ENCODE measurements around the gene DENND1A. TPM values are rescaled to one million over a fixed set of nuclear protein-coding genes. Genes with fewer than 3 reads are reported as not detected.

Gene DENND1A
- total and polyA plus RNA-seq, 7 donors = 12.8 to 33.2 (median 19.2) TPM

- Histone ChIP-seq H3K4me1 (no peaks in the 10 kb centered on the region), H3K4me3 (no peak overlapping the region), H3K27me3 (no peaks in the 10 kb centered on the region), H3K9me3 (no peaks in the 10 kb centered on the region), H3K27ac (no peak overlapping the region), H3K36me3 (no peaks in the 10 kb centered on the region)
- TF ChIP-seq POLR2AphosphoS5 (IDR thresholded peaks at IDR 0.05) (no peak), EP300 (IDR thresholded peaks at IDR 0.05) (no peak), POLR2A (IDR thresholded peaks at IDR 0.05) (no peak), CTCF (IDR thresholded peaks at IDR 0.05) (no peak)
- intact Hi-C loops (cut with DNase I) = no loop called here
- WGBS, 2 donors = 90 to 94% methylated on average over 4 of the region's 4 CpGs
- DNase-seq = no peak
Measured at GRCh38 chr9:123514766-123515165, 415.2 kb downstream of the DENND1A start.

GRCh38 chr9:123513554-123513953 lies 416.4 kb downstream of the DENND1A start:
- Histone ChIP-seq H3K9me3 (no peaks in the 10 kb centered on the region), H3K27ac (no peak overlapping the region), H3K4me3 (no peak overlapping the region), H3K27me3 (no peaks in the 10 kb centered on the region), H3K36me3 (no peaks in the 10 kb centered on the region), H3K4me1 (no peaks in the 10 kb centered on the region)
- 98 to 99% methylated on average over 2 of the region's 2 CpGs for WGBS, 2 donors
- intact Hi-C loops (cut with DNase I) = no loop called here
- no peak for DNase-seq
- TF ChIP-seq EP300 (IDR thresholded peaks at IDR 0.05) (no peak), CTCF (IDR thresholded peaks at IDR 0.05) (no peak), POLR2A (IDR thresholded peaks at IDR 0.05) (no peak), POLR2AphosphoS5 (IDR thresholded peaks at IDR 0.05) (no peak)

GRCh38 chr9:123511326-123512277 lies 418.3 kb downstream of the DENND1A start:
- intact Hi-C loops (cut with DNase I) = no loop called here
- Histone ChIP-seq H3K27me3 (no peaks in the 10 kb centered on the region), H3K36me3 (no peaks in the 10 kb centered on the region), H3K4me3 (no peak overlapping the region), H3K9me3 (no peaks in the 10 kb centered on the region), H3K4me1 (no peaks in the 10 kb centered on the region), H3K27ac (no peak overlapping the region)
- TF ChIP-seq POLR2AphosphoS5 (IDR thresholded peaks at IDR 0.05) (no peak), POLR2A (IDR thresholded peaks at IDR 0.05) (no peak), EP300 (IDR thresholded peaks at IDR 0.05) (no peak), CTCF (IDR thresholded peaks at IDR 0.05) (no peak)
- 83 to 89% methylated on average over 15 of the region's 15 CpGs for WGBS, 2 donors
- no peak for DNase-seq

- H3K27me3 ChIP-seq = no peaks in the 10 kb centered on the region
- TF ChIP-seq POLR2A (IDR thresholded peaks at IDR 0.05) = no peak
- no peak for TF ChIP-seq POLR2AphosphoS5 (IDR thresholded peaks at IDR 0.05)
- no peak for TF ChIP-seq EP300 (IDR thresholded peaks at IDR 0.05)
- TF ChIP-seq CTCF (IDR thresholded peaks at IDR 0.05) = no peak
- H3K36me3 ChIP-seq = no peaks in the 10 kb centered on the region
- H3K4me3 ChIP-seq = no peak overlapping the region
- intact Hi-C loops (cut with DNase I) = no loop called here
- H3K4me1 ChIP-seq = peaks cover 0 to 7% (median 0%) of the 10 kb centered on the region in 4 donors
- H3K9me3 ChIP-seq = no peaks in the 10 kb centered on the region
- no peak for DNase-seq
- no peak overlapping the region for H3K27ac ChIP-seq
- 92 to 95% methylated on average over 2 of the region's 2 CpGs for WGBS, 2 donors
Measured at GRCh38 chr9:123509646-123510045, 420.3 kb downstream of the DENND1A start.
